Measurements from ENCODE around the gene PRKCE.

Gene PRKCE

GRCh38 chr2:46062637-46063412, 411.4 kb downstream of the PRKCE start:
- peaks cover 6% of the 10 kb centered on the region for H3K4me1 Mint-ChIP-seq
- peak; percentile 43 for ATAC-seq
- no peak overlapping the region for H3K4me3 Mint-ChIP-seq
- no peaks in the 10 kb centered on the region for H3K27me3 Mint-ChIP-seq
- no peaks in the 10 kb centered on the region for H3K9me3 Mint-ChIP-seq
- peaks cover 18% of the 10 kb centered on the region for H3K36me3 Mint-ChIP-seq
- no peak overlapping the region for H3K27ac Mint-ChIP-seq

DNA sequence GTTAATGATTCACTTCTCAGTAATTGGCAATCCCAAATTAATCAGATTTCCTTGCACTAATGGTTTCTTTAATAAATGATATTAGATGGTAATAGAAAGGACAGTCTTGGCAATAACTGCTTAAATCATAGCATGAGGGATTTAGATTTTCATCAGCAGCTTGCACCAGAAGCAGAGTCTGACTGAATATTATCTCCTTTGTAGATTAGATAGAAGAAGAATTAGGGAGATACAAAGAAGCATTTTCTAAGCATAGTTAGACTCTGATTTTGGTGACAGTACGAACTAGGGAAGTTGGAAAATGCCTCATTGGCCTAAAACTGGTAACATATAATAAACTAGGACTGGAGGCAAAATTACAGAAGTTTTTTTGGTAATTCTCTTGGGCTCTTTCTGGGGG, 412.9 kb downstream of the PRKCE start:
- Mint-ChIP-seq H3K4me1 (peaks cover 6% of the 10 kb centered on the region), H3K36me3 (peaks cover 18% of the 10 kb centered on the region), H3K27me3 (no peaks in the 10 kb centered on the region), H3K27ac (no peak overlapping the region), H3K9me3 (no peaks in the 10 kb centered on the region), H3K4me3 (no peak overlapping the region)
- no peak for ATAC-seq

DNA sequence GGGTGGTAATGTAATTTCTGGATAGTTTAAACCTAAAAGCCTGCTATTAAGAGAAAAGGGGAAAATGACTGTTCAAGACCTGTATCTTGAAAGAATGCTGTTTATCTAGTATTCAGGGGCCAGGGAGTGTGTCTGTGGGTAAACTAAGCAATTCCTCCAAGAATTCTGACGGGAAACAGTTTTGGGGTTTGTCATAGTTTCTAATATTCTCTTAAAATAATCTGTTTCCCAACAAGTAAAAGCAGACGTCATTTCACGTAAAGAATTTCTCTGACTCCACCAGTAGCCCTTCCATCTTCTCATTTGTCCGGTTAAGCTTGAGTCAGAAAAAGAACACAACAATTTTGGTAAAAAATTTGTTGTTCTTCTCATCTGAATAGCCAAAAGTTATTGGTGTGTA, 413.7 kb downstream of the PRKCE start:
- H3K27me3 Mint-ChIP-seq: no peaks in the 10 kb centered on the region
- no peak for ATAC-seq
- H3K4me3 Mint-ChIP-seq: no peak overlapping the region
- no peak overlapping the region for H3K27ac Mint-ChIP-seq
- H3K4me1 Mint-ChIP-seq: peaks cover 6% of the 10 kb centered on the region
- no peaks in the 10 kb centered on the region for H3K9me3 Mint-ChIP-seq
- peaks cover 18% of the 10 kb centered on the region for H3K36me3 Mint-ChIP-seq

DNA sequence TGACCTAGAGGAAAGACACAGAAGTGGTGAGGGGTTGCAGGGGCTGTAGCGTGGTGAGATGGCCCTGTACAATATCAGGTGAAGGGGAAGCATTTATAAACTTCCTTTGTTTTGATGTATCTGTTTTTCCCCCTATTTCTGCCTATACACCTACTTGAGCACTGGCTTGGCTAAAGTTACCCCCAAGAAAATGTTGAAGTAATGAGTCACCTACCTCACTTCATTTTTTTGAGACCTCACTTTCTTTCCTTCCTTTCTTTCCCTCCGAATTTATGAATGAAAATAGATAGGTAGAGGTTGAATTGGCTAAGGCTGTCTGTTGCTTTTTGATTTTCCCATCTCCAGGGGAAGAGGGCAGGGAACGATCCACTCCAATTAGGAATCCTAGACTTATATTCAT, 414.6 kb downstream of the PRKCE start:
- ATAC-seq: no peak
- H3K27ac Mint-ChIP-seq: no peak overlapping the region
- H3K4me1 Mint-ChIP-seq: peaks cover 6% of the 10 kb centered on the region

GRCh38 chr2:46066601-46067000, 415.1 kb downstream of the PRKCE start:
- H3K9me3 Mint-ChIP-seq: no peaks in the 10 kb centered on the region
- no peak for ATAC-seq
- peaks cover 6% of the 10 kb centered on the region for H3K4me1 Mint-ChIP-seq
- H3K36me3 Mint-ChIP-seq: peaks cover 18% of the 10 kb centered on the region
- H3K27me3 Mint-ChIP-seq: no peaks in the 10 kb centered on the region
- no peak overlapping the region for H3K27ac Mint-ChIP-seq
- H3K4me3 Mint-ChIP-seq: no peak overlapping the region

More for the DNA sequence above, 414.6 kb downstream of the PRKCE start:
- H3K27me3 Mint-ChIP-seq: no peaks in the 10 kb centered on the region
- no peaks in the 10 kb centered on the region for H3K9me3 Mint-ChIP-seq
- H3K4me3 Mint-ChIP-seq: no peak overlapping the region
- peaks cover 18% of the 10 kb centered on the region for H3K36me3 Mint-ChIP-seq

DNA sequence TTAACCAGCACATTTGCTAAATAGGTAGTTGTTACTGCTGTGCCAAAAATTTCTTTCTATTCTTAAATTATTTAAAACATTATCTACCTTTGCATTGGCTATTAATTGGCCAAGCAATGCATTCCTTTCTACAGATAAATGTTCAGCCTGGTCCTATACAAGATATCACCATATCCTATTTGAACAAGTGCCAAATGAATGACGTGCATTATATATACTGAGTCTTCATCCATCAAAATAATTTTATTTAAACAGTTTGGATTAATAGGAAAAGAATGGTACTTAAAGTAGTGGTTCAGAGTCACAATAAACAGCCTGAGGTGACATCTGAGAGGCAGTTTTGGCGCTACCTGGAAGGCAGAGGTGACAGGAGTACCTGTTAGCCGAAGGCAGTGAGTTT, 415.6 kb downstream of the PRKCE start:
- Mint-ChIP-seq H3K4me1 (peaks cover 6% of the 10 kb centered on the region), H3K36me3 (peaks cover 18% of the 10 kb centered on the region), H3K27ac (no peak overlapping the region), H3K9me3 (no peaks in the 10 kb centered on the region), H3K4me3 (no peak overlapping the region), H3K27me3 (no peaks in the 10 kb centered on the region)
- no peak for ATAC-seq

- Mint-ChIP-seq H3K27ac (no peak overlapping the region), H3K36me3 (peaks cover 18% of the 10 kb centered on the region)
- ATAC-seq: no peak
Measured at GRCh38 chr2:46067501-46068305, 416.2 kb downstream of the PRKCE start.

DNA sequence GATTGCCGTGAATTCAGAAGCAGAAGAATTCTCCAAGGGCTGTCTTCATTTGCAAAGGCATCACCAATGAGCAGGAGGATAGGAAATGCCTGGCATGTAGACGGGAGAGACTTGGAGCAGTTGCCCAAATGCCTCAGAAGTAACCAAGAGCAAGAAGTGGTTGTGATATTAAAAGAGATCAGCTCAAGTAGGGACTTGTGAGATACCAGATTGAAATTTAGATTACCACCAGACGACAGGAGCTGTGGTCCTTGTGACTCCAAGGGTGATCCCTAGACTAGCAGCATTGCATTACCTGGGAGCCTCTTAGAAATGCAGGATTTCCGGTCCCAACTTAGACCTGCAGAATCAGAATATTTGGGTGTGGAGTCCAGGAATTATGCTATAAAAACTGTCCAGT, 417.2 kb downstream of the PRKCE start:
- H3K36me3 Mint-ChIP-seq: peaks cover 19% of the 10 kb centered on the region
- H3K9me3 Mint-ChIP-seq: no peaks in the 10 kb centered on the region
- H3K4me1 Mint-ChIP-seq: no peaks in the 10 kb centered on the region
- ATAC-seq: no peak
- no peak overlapping the region for H3K27ac Mint-ChIP-seq
- H3K4me3 Mint-ChIP-seq: no peak overlapping the region
- H3K27me3 Mint-ChIP-seq: no peaks in the 10 kb centered on the region

More at GRCh38 chr2:46067501-46068305, 416.2 kb downstream of the PRKCE start:
- peaks cover 6% of the 10 kb centered on the region for H3K4me1 Mint-ChIP-seq
- H3K27me3 Mint-ChIP-seq: no peaks in the 10 kb centered on the region
- no peaks in the 10 kb centered on the region for H3K9me3 Mint-ChIP-seq
- H3K4me3 Mint-ChIP-seq: no peak overlapping the region

GRCh38 chr2:46071074-46071473, 419.6 kb downstream of the PRKCE start:
- peaks cover 31% of the 10 kb centered on the region for H3K36me3 Mint-ChIP-seq
- H3K4me3 Mint-ChIP-seq: no peak overlapping the region
- H3K9me3 Mint-ChIP-seq: no peaks in the 10 kb centered on the region
- no peaks in the 10 kb centered on the region for H3K4me1 Mint-ChIP-seq
- ATAC-seq: no peak
- H3K27ac Mint-ChIP-seq: no peak overlapping the region
- H3K27me3 Mint-ChIP-seq: no peaks in the 10 kb centered on the region

- Mint-ChIP-seq H3K4me1 (no peaks in the 10 kb centered on the region), H3K4me3 (no peak overlapping the region), H3K36me3 (peaks cover 23% of the 10 kb centered on the region), H3K9me3 (no peaks in the 10 kb centered on the region), H3K27ac (no peak overlapping the region), H3K27me3 (no peaks in the 10 kb centered on the region)
- no peak for ATAC-seq
Measured at GRCh38 chr2:46072101-46072820, 420.8 kb downstream of the PRKCE start.

- ATAC-seq: no peak
- Mint-ChIP-seq H3K36me3 (peaks cover 19% of the 10 kb centered on the region), H3K9me3 (no peaks in the 10 kb centered on the region), H3K27ac (no peak overlapping the region), H3K27me3 (no peaks in the 10 kb centered on the region), H3K4me1 (no peaks in the 10 kb centered on the region), H3K4me3 (no peak overlapping the region)
Measured at GRCh38 chr2:46073540-46074046, 422.1 kb downstream of the PRKCE start.

GRCh38 chr2:46074501-46074900, 423.0 kb downstream of the PRKCE start:
- peaks cover 19% of the 10 kb centered on the region for H3K36me3 Mint-ChIP-seq
- no peak overlapping the region for H3K4me3 Mint-ChIP-seq

GRCh38 chr2:46075848-46076247, 424.4 kb downstream of the PRKCE start:
- Mint-ChIP-seq H3K27me3 (no peaks in the 10 kb centered on the region), H3K9me3 (no peaks in the 10 kb centered on the region), H3K27ac (no peak overlapping the region), H3K4me1 (no peaks in the 10 kb centered on the region), H3K36me3 (peaks cover 19% of the 10 kb centered on the region), H3K4me3 (no peak overlapping the region)
- no peak for ATAC-seq

More at GRCh38 chr2:46074501-46074900, 423.0 kb downstream of the PRKCE start:
- Mint-ChIP-seq H3K27ac (no peak overlapping the region), H3K9me3 (no peaks in the 10 kb centered on the region), H3K4me1 (no peaks in the 10 kb centered on the region), H3K27me3 (no peaks in the 10 kb centered on the region)
- no peak for ATAC-seq

DNA sequence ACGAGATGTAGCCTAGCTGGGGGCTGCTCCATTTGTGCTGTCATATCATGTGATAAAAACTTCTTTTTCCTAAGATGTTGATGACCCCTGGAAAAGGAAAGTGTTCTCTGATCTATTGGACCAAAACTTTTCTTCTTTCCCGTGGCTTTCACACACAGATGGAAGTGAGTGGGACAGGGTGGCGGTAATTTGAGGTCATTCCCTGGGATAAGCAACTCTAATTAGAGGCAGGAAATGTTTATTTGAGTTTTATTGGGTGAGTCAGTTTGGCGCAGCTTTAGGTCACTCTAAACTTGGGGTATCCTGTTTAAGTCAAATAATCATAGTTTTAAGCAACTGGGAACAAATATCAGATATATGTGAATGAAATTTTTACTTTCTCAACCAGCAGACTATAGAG, 424.8 kb downstream of the PRKCE start:
- Mint-ChIP-seq H3K4me1 (no peaks in the 10 kb centered on the region), H3K27ac (no peak overlapping the region), H3K36me3 (peaks cover 19% of the 10 kb centered on the region), H3K4me3 (no peak overlapping the region), H3K9me3 (no peaks in the 10 kb centered on the region), H3K27me3 (no peaks in the 10 kb centered on the region)
- ATAC-seq: no peak

- ATAC-seq: no peak
- Mint-ChIP-seq H3K27ac (no peak overlapping the region), H3K27me3 (no peaks in the 10 kb centered on the region), H3K4me3 (no peak overlapping the region), H3K9me3 (no peaks in the 10 kb centered on the region), H3K36me3 (peaks cover 19% of the 10 kb centered on the region), H3K4me1 (no peaks in the 10 kb centered on the region)
Measured at GRCh38 chr2:46076875-46077274, 425.4 kb downstream of the PRKCE start.

All from stimulated activated memory B cell treated with anti-CD40 and anti-IgM and Interleukin-4, amounts not matched to agents 10 μg/mL and 1 μg/mL and 100 μg/mL, for 72 hours (primary cell).